Measurements from ENCODE around the gene RNF130.

The RNF130 gene

DNA sequence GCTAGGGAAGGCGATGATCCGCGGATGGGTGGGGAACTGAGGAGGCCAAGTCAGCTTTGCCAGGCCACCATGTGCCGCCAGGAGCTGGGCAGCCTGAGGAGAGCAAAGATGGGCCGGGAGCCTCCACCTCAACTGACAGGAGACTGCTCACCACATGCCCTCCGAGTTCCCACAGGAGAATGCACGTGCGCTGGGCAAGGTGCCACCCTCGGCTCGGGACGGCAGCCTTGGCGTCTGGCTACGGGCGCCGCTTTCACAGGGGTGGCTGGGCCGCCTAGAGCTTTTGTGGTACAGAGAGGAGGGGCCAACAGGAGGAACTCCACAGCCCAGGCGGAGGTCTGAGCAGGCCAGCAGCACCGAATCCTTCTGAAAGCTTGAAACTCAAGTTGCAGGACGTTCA is 158.6 kb downstream of the RNF130 start:
- no peak for DNase-seq

DNA sequence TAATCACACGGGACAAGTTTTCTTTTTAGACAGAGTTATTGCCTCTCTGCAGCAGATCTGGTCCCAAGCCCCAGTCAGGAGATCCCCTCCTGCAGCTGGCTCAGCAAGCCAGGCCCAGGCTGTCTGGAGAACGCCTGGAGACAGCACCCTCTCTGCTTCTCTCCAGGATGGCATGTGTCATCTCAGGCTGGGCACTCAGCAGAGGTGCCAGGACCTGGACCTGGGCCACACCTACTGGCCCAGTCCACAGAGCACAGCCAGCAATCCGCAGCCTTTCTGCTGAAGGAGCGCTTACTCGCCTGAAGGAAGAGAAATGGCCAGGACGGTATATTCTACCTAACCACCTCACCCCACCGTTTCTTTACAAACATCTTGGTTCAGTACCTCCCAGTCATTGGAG is 159.2 kb downstream of the RNF130 start:
- DNase-seq, result no peak

GRCh38 chr5:179909224-179909623 is 162.3 kb downstream of the RNF130 start:
- no peak for DNase-seq

DNA sequence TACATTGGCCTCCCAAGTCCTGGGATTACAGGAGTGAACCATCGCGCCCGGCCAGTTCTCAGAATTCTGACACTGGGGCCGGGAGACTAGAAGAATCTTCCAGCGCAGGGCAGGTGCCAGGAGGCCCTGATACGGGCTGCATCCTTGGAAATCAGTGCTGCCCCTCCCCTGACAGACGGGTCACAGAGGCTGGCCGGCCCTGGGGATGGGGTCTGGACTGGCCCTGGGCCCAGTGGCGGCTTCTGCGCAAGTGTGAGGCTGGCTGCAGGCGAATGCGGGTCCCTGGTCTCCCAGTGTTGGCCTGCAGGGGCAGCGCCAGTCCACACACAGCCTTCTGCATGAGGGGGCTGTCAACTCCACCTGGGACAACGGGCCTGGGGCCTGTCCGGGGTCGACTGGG is 163.0 kb downstream of the RNF130 start:
- no peak for DNase-seq

DNA sequence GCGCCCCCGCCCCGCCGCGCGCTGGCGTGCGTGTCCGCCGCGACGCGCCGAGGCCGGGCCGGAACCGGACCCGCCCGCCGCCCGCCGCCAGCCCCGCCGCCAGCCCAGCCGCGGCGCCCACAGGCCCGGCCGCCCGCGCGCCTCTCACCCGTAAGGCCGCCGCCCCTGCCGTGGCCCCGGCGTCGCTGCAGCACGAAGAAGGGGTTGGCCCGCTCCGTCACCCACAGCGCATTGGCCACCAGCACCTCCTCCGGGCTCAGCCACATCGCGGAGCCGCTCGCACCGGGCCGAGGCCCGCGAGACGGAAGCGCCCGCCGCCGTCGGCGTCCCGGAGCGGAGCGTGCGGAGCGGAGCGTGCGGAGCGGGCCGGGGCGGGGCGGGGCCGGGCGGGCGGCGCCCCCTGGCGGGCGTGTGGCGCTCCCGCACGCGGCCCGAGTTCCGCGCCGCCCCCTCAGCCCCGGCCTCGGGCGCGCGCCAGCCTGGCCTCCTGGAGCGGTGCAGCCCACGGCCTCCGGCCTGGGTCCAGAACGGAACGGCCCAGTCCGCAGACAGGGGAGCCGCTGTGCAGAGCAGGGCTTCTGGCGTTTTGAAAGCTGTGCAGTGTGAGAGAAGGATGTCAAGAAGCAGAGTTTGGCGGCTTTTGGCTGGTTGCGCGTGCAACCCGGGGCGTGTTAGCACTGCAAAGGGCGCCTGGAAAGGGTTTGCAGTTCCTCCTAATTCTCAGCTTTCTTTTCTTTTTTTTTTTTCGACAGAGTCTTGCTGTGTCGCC is 163.8 kb downstream of the RNF130 start, which contains the start of gene TBC1D9B:
Gene TBC1D9B, minus strand, starts transcription at position 342 of the 769 bp plus-strand sequence. Its CDS starts 76 bp downstream, at position 266.
- peak; percentile 52 to 78 (median 63) for DNase-seq

GRCh38 chr5:179906795-179907555 is 164.6 kb downstream of the RNF130 start:
- peak in 2 of 5 donors; percentile 8 to 28 for DNase-seq

DNA sequence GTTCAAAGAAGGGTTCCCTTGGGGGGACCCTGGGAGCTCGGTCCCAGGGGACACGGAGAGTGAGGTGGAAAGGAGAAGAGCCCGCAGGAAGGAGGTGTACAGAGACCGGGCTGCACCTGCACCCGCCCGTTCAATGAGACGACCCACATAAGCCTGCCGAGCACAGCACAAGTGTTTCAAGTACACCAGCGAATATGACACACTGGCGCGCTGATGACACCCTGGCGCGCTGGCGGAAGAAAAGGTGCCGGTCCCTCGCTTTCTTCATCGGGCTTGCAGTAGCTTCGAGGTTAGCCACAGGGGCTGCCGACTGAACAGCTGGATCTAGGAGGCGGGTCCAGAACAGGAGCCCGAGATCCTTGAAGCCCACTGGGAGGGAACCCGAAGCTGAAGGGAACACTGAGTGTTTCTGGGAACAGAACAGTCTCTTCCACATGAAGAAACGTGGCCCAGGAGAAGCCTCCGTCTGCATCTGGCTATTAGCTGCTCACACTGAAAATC is 165.2 kb downstream of the RNF130 start:
- no peak for DNase-seq

GRCh38 chr5:179905161-179905560 is 166.4 kb downstream of the RNF130 start:
- DNase-seq, result no peak

Data from T-helper 1 cell (primary cell).